ENCODE results near the gene CYP27C1. TPM values are rescaled to one million over a fixed set of nuclear protein-coding genes. Genes with fewer than 3 reads are reported as not detected.

CYP27C1 gene
- total RNA-seq, 4 donors from 2014 or later = 0.24 to 0.44 (median 0.37) TPM; not detected in 1

DNA sequence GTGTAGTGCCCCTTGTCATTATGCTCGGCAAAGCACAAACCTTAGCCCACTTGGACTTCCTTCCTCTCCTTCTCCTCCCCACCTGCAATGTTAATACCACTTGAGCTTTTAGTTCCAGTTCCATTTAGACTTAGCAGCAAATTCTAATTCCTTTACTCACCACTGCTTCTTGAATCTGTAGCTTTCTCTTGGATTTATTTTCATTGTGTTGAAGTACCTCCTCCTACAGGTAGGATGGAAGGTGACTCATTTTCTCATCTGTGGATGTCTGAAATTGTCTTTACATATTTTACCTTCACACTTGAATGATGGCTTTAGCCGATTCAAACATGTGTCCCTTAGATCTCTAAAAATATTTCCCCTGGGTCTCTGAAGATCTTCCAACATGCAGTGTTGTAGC lies 80.3 kb downstream of the CYP27C1 start:
- ATAC-seq (ENCODE audit: low FRiP score) (no peak), DNase-seq (ENCODE audit: low spot score) (no peak)
- TF ChIP-seq, protein P1, sequence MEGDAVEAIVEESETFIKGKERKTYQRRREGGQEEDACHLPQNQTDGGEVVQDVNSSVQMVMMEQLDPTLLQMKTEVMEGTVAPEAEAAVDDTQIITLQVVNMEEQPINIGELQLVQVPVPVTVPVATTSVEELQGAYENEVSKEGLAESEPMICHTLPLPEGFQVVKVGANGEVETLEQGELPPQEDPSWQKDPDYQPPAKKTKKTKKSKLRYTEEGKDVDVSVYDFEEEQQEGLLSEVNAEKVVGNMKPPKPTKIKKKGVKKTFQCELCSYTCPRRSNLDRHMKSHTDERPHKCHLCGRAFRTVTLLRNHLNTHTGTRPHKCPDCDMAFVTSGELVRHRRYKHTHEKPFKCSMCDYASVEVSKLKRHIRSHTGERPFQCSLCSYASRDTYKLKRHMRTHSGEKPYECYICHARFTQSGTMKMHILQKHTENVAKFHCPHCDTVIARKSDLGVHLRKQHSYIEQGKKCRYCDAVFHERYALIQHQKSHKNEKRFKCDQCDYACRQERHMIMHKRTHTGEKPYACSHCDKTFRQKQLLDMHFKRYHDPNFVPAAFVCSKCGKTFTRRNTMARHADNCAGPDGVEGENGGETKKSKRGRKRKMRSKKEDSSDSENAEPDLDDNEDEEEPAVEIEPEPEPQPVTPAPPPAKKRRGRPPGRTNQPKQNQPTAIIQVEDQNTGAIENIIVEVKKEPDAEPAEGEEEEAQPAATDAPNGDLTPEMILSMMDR (IDR thresholded peaks at IDR 0.05) = no peak

DNA sequence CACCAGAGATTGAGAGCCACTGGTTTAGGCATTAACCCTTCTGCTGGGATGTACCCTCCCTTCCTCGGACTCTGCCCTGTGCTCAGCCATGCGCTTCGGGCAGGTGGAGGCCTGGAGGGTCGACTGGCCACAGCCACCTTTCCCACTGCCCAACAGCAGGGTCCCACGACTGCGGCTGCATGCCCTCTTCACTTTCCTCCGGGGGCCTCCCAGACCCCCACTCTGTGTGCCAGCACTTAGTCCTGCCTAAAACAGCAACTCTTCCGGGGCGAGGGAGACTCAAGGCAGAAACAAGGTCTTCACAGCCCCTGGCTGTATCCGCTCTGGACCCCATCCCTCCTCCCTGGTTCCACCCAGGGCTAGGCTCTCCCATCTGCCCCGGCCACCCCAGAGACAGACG lies 81.8 kb downstream of the CYP27C1 start:
- no peak for DNase-seq (ENCODE audit: low spot score)
- ATAC-seq (ENCODE audit: low FRiP score) = no peak
- TF ChIP-seq, protein P1 (IDR thresholded peaks at IDR 0.05) = no peak

DNA sequence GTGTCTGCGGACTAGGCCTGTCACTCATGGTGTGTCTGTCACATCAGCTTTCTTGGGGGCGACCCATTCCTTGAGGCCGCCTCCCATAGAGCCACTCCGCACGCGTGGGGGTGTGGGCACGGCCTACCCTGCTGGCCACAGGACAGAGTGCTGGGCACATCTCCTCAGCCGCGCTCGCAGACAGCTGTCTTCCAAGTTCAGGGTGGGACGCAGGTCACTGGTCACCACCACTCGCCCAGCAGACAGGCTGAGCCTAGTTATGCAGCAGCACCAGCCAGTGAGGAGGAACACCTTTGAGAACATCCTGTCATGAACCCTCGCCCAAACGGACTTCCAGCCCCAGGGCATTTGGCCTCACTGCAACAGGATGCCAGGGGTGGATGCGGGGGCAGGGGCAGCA lies 82.4 kb downstream of the CYP27C1 start:
- ATAC-seq (ENCODE audit: low FRiP score) (no peak), DNase-seq (ENCODE audit: low spot score) (no peak)
- TF ChIP-seq, protein P1 (IDR thresholded peaks at IDR 0.05) = no peak

DNA sequence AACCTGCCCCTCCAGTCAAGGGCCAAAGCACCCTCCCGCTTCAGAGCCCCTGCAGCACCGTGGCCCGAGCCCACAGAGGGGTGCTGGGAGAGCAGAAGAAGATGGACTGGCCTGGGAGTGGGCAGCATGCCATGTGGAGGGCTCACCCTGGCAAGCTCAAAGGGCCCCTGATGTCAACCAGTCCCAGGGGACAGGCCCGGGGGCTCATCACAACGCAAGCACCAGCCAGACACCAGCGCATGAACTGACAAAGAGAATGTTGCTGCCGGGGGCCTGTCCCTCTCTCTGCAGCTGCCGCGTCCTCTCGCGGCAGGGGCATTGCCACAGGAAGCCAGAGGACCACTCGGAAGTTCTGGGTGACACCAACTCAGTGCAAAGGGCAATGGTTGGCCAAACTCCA lies 82.9 kb downstream of the CYP27C1 start:
- ATAC-seq (ENCODE audit: low FRiP score) (no peak), DNase-seq (ENCODE audit: low spot score) (no peak)
- TF ChIP-seq, protein P1 (IDR thresholded peaks at IDR 0.05) = no peak

DNA sequence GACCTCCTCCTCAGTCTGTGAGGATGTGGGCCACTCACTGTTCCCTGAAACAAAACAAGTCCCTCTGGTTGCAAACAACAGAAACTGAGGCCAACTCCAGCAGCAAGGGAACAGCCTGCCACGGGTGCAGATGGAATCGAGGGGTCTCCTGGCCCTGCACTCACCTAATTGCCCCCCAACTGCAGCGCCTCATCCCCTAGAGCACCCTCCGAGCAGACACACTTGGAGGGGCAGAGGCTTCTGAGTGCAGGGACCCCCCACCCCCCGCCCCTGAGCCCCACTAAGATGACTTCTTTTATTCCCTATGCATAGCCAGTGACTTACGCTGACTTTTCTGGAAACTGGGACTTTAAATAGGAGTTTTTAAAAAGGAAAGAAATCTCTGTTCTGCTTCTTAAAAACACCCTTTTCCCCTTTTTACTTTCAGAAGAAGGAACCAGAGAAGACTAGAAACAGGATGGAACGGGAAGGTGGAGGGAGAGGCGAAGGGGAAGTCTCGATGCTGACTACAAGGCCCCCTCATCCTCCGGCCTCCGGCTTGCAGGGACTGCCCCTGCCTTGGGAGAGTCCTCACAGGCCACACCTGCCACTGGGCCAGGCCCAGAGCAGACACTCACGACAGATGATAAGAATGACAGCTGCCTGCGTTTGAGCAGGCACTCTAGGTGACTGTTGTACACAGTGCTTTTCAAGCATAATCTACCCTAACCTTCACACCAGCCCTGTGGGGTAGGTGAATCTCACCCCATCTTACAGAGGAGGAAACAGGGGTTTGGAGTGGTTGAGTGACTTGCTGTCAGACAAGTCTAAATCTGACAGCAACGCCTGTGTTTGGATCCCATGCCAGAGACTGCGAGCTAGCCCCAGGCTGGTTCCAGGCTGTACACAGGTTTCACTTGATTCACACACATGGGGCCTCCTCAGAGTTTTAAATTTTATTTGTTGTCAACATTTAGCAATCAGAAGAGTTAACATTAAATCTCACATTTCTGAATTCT lies 85.0 kb downstream of the CYP27C1 start:
- ATAC-seq (ENCODE audit: low FRiP score) (no peak), DNase-seq (ENCODE audit: low spot score) (no peak)
- TF ChIP-seq, protein P1 (IDR thresholded peaks at IDR 0.05) = no peak

DNA sequence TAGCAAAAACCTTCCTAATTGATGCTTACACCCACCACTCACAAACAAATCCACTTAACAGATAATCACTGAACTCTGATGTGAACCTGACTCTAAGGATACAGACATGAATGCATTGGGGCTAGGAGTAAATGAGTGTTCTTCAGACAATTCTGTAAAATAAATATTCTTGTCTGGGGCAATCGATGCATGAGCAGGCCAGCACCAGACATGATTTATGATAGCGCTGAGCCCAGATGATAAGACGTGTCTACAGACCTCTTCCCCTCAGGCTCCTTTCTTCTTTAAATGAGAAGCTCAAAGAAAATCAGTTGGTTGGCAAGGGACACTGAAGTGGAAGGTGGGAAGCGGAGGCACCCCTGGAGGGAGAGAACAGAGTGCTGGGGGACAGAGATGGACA lies 85.9 kb downstream of the CYP27C1 start:
- TF ChIP-seq, protein P1 (IDR thresholded peaks at IDR 0.05) = no peak
- ATAC-seq (ENCODE audit: low FRiP score) = no peak
- no peak for DNase-seq (ENCODE audit: low spot score)

Small RNAs within 50 kb of the gene (small RNA-seq; reads per million reads assigned to genes)
- gene NIFKP9 = not detected

Other genes with a start within 250 kb of the CYP27C1 start
- 10 to 100 TPM; 64.2 to 78.5 (median 73.2) TPM for gene BIN1, start 113.1 kb downstream of the CYP27C1 start, total RNA-seq
- 10 to 100 TPM; 27.7 to 58.8 (median 37.5) TPM for gene ERCC3, start 73.8 kb upstream of the CYP27C1 start, total RNA-seq
- 10 to 100 TPM; 44.9 to 79.4 (median 52.4) TPM for gene MAP3K2, start 167.7 kb upstream of the CYP27C1 start, total RNA-seq
- not detected for gene PROC, start 198.1 kb upstream of the CYP27C1 start, total RNA-seq